CD4-positive, CD25-positive, alpha-beta regulatory T cell (primary cell): ENCODE results near the gene KRTAP6-3. TPM values are rescaled to one million over a fixed set of nuclear protein-coding genes. Genes with fewer than 3 reads are reported as not detected.

Source experiments
- ATAC-seq, 2 donors: fragments of 150-1000 bp; cut with Tn5 transposase; one replicate each; pipeline ENCODE4 v1.10.0; 2021; ENCODE audit warnings: low read depth in 2 of 2, moderate number of reproducible peaks in 2 of 2, moderate library complexity in 1 of 2
- DNase-seq, 3 donors: peaks; one replicate each; pipeline versions ENCODE4 v3.0.0 to v3.0.0-alpha.2; 2012 to 2022; ENCODE audit warnings: mixed read lengths in 1 of 3
- H3K27ac ChIP-seq: one replicate; pipeline ENCODE4 v1.7.0; 2013; ENCODE audit warnings: mild to moderate bottlenecking, low read length; ENCODE audit not compliant: insufficient read depth, poor library complexity, severe bottlenecking
- H3K27me3 ChIP-seq: one replicate; pipeline ENCODE4 v1.7.0; 2013; ENCODE audit warnings: low read length; ENCODE audit not compliant: control insufficient read depth, insufficient read depth
- H3K36me3 ChIP-seq: one replicate; pipeline ENCODE4 v1.7.0; 2013; ENCODE audit warnings: mild to moderate bottlenecking, low read length, moderate library complexity; ENCODE audit not compliant: control insufficient read depth, insufficient read depth
- H3K4me1 ChIP-seq: 2 replicates; pipeline ENCODE4 v1.7.0; 2013; ENCODE audit warnings: mild to moderate bottlenecking, low read length; ENCODE audit not compliant: insufficient read depth, control insufficient read depth, poor library complexity, severe bottlenecking
- H3K4me3 ChIP-seq: one replicate; pipeline ENCODE4 v1.7.0; 2013; ENCODE audit warnings: low read depth, mild to moderate bottlenecking, low read length, moderate library complexity
- H3K9me3 ChIP-seq, 2 experiments: 1 replicate in 1 of 2; 2 replicates in 1 of 2; pipeline ENCODE4 v1.7.0; 2013; ENCODE audit warnings: low read length in 2 of 2, mild to moderate bottlenecking in 1 of 2, moderate library complexity in 1 of 2; ENCODE audit not compliant: control insufficient read depth in 2 of 2
- H3K27ac Mint-ChIP-seq, 3 donors: one replicate each; pipeline ENCODE4 v1.8.0; 2020 to 2022; ENCODE audit warnings: mild to moderate bottlenecking in 3 of 3, mixed read lengths in 3 of 3, moderate library complexity in 2 of 3
- H3K27me3 Mint-ChIP-seq: one replicate; pipeline ENCODE4 v1.8.0; 2022; ENCODE audit warnings: mild to moderate bottlenecking, mixed read lengths
- H3K36me3 Mint-ChIP-seq: one replicate; pipeline ENCODE4 v1.8.0; 2020; ENCODE audit warnings: mixed read lengths
- H3K4me1 Mint-ChIP-seq, 4 donors: one replicate each; pipeline ENCODE4 v1.8.0; 2020 to 2022; ENCODE audit warnings: mixed read lengths in 4 of 4, mild to moderate bottlenecking in 1 of 4
- H3K4me3 Mint-ChIP-seq, 4 donors: one replicate each; pipeline ENCODE4 v1.8.0; 2020 to 2022; ENCODE audit warnings: mild to moderate bottlenecking in 4 of 4, mixed read lengths in 4 of 4, moderate library complexity in 3 of 4
- H3K9me3 Mint-ChIP-seq, 7 donors: one replicate each; pipeline ENCODE4 v1.8.0; 2020 to 2022; ENCODE audit warnings: mixed read lengths in 7 of 7, mild to moderate bottlenecking in 3 of 7, moderate library complexity in 2 of 7
- polyA plus RNA-seq, 4 donors: library from polyadenylated mRNA; unstranded; fragments of 300-500 nt; fragmentation: Illumina TruSeq; gene quantifications; one replicate each; pipeline ENCODE4 v1.2.3, GENCODE V29; 2021
- total RNA-seq: library from RNA; stranded (reverse); gene quantifications from one replicate; pipeline ENCODE4 v1.2.3, GENCODE V29; 2022

Gene KRTAP6-3
- total and polyA plus RNA-seq, 5 donors from 2014 or later = not detected

GRCh38 chr21:30612132-30612531 is 19.9 kb downstream of the KRTAP6-3 start:
- Histone ChIP-seq H3K4me3 (no peak overlapping the region), H3K27ac (no peak overlapping the region), H3K27me3 (no peaks in the 10 kb centered on the region), H3K4me1 (no peaks in the 10 kb centered on the region), H3K36me3 (no peaks in the 10 kb centered on the region), H3K9me3 (no peaks in the 10 kb centered on the region)
- Mint-ChIP-seq H3K4me1 (no peaks in the 10 kb centered on the region), H3K9me3 (peaks cover 0 to 7% (median 2%) of the 10 kb centered on the region in 7 donors), H3K36me3 (no peaks in the 10 kb centered on the region), H3K4me3 (no peak overlapping the region), H3K27me3 (no peaks in the 10 kb centered on the region), H3K27ac (no peak overlapping the region)
- no peak for DNase-seq
- ATAC-seq = no peak

- H3K27ac ChIP-seq = no peak within 1 kb of the TSS
- no peaks in the 10 kb centered on the region for H3K36me3 ChIP-seq
- no peak for ATAC-seq
- H3K4me3 ChIP-seq = no peak within 1 kb of the TSS
- Mint-ChIP-seq H3K27me3 (no peaks in the 10 kb centered on the region), H3K27ac (no peak within 1 kb of the TSS), H3K36me3 (no peaks in the 10 kb centered on the region), H3K4me3 (no peak within 1 kb of the TSS), H3K9me3 (peaks cover 0 to 7% (median 1%) of the 10 kb centered on the region in 7 donors), H3K4me1 (no peaks in the 10 kb centered on the region)
- H3K4me1 ChIP-seq = no peaks in the 10 kb centered on the region
- no peak for DNase-seq
- no peaks in the 10 kb centered on the region for H3K27me3 ChIP-seq
- no peaks in the 10 kb centered on the region for H3K9me3 ChIP-seq
Observed at GRCh38 chr21:30613836-30614235, 21.6 kb downstream of the KRTAP6-3 start, which contains the start of gene KRTAP6-1. KRTAP6-1 (minus strand) TSS chr21:30613930; CDS start chr21:30613904, 26 bp downstream.

- Mint-ChIP-seq H3K4me3 (peak overlapping the region in 1 of 4 donors; percentile 33), H3K4me1 (no peaks in the 10 kb centered on the region), H3K27me3 (no peaks in the 10 kb centered on the region), H3K9me3 (peaks cover 0 to 7% (median 0%) of the 10 kb centered on the region in 7 donors), H3K27ac (no peak overlapping the region), H3K36me3 (no peaks in the 10 kb centered on the region)
- Histone ChIP-seq H3K4me3 (no peak overlapping the region), H3K9me3 (no peaks in the 10 kb centered on the region), H3K27ac (no peak overlapping the region), H3K4me1 (no peaks in the 10 kb centered on the region), H3K36me3 (no peaks in the 10 kb centered on the region), H3K27me3 (no peaks in the 10 kb centered on the region)
- ATAC-seq = no peak
- DNase-seq = no peak
Observed at GRCh38 chr21:30615199-30615598, 23.0 kb downstream of the KRTAP6-3 start.

- Histone ChIP-seq H3K9me3 (no peaks in the 10 kb centered on the region), H3K36me3 (no peaks in the 10 kb centered on the region), H3K4me3 (no peak within 1 kb of the TSS), H3K27ac (no peak within 1 kb of the TSS), H3K27me3 (no peaks in the 10 kb centered on the region), H3K4me1 (no peaks in the 10 kb centered on the region)
- Mint-ChIP-seq H3K4me3 (no peak within 1 kb of the TSS), H3K27me3 (no peaks in the 10 kb centered on the region), H3K9me3 (peaks cover 0 to 5% (median 0%) of the 10 kb centered on the region in 7 donors), H3K4me1 (no peaks in the 10 kb centered on the region), H3K36me3 (no peaks in the 10 kb centered on the region), H3K27ac (no peak within 1 kb of the TSS)
- ATAC-seq (no peak), DNase-seq (no peak)
Observed at GRCh38 chr21:30616125-30616524, 23.9 kb downstream of the KRTAP6-3 start, which contains the start of gene KRTAP20-1. KRTAP20-1 (plus strand) TSS chr21:30616425; CDS start chr21:30616455, 30 bp downstream.

- H3K27ac Mint-ChIP-seq = no peak overlapping the region
- H3K4me3 Mint-ChIP-seq = no peak overlapping the region
- H3K36me3 Mint-ChIP-seq = no peaks in the 10 kb centered on the region
- H3K36me3 ChIP-seq = no peaks in the 10 kb centered on the region
- H3K4me1 Mint-ChIP-seq = no peaks in the 10 kb centered on the region
- no peak overlapping the region for H3K27ac ChIP-seq
- H3K4me3 ChIP-seq = no peak overlapping the region
- ATAC-seq = no peak
- no peaks in the 10 kb centered on the region for H3K27me3 Mint-ChIP-seq
- no peaks in the 10 kb centered on the region for H3K27me3 ChIP-seq
- DNase-seq = no peak
- H3K9me3 ChIP-seq = no peaks in the 10 kb centered on the region
- H3K4me1 ChIP-seq = no peaks in the 10 kb centered on the region
- peaks cover 0 to 4% (median 3%) of the 10 kb centered on the region in 7 donors for H3K9me3 Mint-ChIP-seq
Observed at GRCh38 chr21:30620080-30620479, 27.8 kb downstream of the KRTAP6-3 start.

GRCh38 chr21:30620522-30620921 is 28.3 kb downstream of the KRTAP6-3 start, which contains the start of gene KRTAP20-4:
KRTAP20-4 (plus strand) TSS chr21:30620627.
- Histone ChIP-seq H3K27ac (no peak within 1 kb of the TSS), H3K9me3 (no peaks in the 10 kb centered on the region), H3K36me3 (no peaks in the 10 kb centered on the region), H3K27me3 (no peaks in the 10 kb centered on the region), H3K4me3 (no peak within 1 kb of the TSS), H3K4me1 (no peaks in the 10 kb centered on the region)
- Mint-ChIP-seq H3K27me3 (no peaks in the 10 kb centered on the region), H3K4me3 (no peak within 1 kb of the TSS), H3K4me1 (no peaks in the 10 kb centered on the region), H3K36me3 (no peaks in the 10 kb centered on the region), H3K27ac (no peak within 1 kb of the TSS), H3K9me3 (peaks cover 0 to 4% (median 3%) of the 10 kb centered on the region in 7 donors)
- ATAC-seq (no peak), DNase-seq (no peak)

GRCh38 chr21:30623362-30623761 is 31.1 kb downstream of the KRTAP6-3 start:
- H3K4me1 Mint-ChIP-seq = no peaks in the 10 kb centered on the region
- no peak overlapping the region for H3K4me3 ChIP-seq
- H3K27me3 ChIP-seq = no peaks in the 10 kb centered on the region
- ATAC-seq (no peak), DNase-seq (no peak)
- peaks cover 0 to 4% (median 3%) of the 10 kb centered on the region in 7 donors for H3K9me3 Mint-ChIP-seq
- H3K9me3 ChIP-seq = no peaks in the 10 kb centered on the region
- H3K27me3 Mint-ChIP-seq = no peaks in the 10 kb centered on the region
- H3K4me3 Mint-ChIP-seq = no peak overlapping the region
- no peak overlapping the region for H3K27ac Mint-ChIP-seq
- no peaks in the 10 kb centered on the region for H3K4me1 ChIP-seq
- no peak overlapping the region for H3K27ac ChIP-seq
- no peaks in the 10 kb centered on the region for H3K36me3 Mint-ChIP-seq
- no peaks in the 10 kb centered on the region for H3K36me3 ChIP-seq

GRCh38 chr21:30625449-30626165 is 33.4 kb downstream of the KRTAP6-3 start:
- H3K27me3 ChIP-seq = no peaks in the 10 kb centered on the region
- no peak for ATAC-seq
- no peak overlapping the region for H3K27ac ChIP-seq
- no peak overlapping the region for H3K4me3 ChIP-seq
- Mint-ChIP-seq H3K27ac (no peak overlapping the region), H3K36me3 (no peaks in the 10 kb centered on the region), H3K4me3 (no peak overlapping the region), H3K4me1 (no peaks in the 10 kb centered on the region), H3K27me3 (no peaks in the 10 kb centered on the region), H3K9me3 (peaks cover 0 to 4% (median 3%) of the 10 kb centered on the region in 7 donors)
- no peak for DNase-seq
- H3K36me3 ChIP-seq = no peaks in the 10 kb centered on the region
- H3K9me3 ChIP-seq = no peaks in the 10 kb centered on the region
- H3K4me1 ChIP-seq = no peaks in the 10 kb centered on the region
